IMR-90 (cell line): Measurements from ENCODE around the gene EBF3.

Experiments used
- CEBPB ChIP-seq: IDR thresholded peaks from 2 replicates; pipeline ENCODE4 v1.6.1; 2012; ENCODE audit warnings: low read depth, low read length, improper control_type of control experiment
- CHD1 ChIP-seq: IDR thresholded peaks from 2 replicates; pipeline ENCODE4 v1.6.1; 2012; ENCODE audit warnings: low read depth, low read length, improper control_type of control experiment
- CTCF ChIP-seq: conservative IDR thresholded peaks from 2 replicates; pipeline ENCODE4 v1.5.1; 2012; ENCODE audit warnings: mild to moderate bottlenecking, low read depth, low read length, improper control_type of control experiment
- ELK1 ChIP-seq: fragments of 150-350 bp; IDR thresholded peaks from 2 replicates; pipeline ENCODE4 v1.6.1; 2016; ENCODE audit warnings: low read depth, mild to moderate bottlenecking, low read length, moderate library complexity, borderline replicate concordance
- MAFK ChIP-seq: IDR thresholded peaks from 2 replicates; pipeline ENCODE4 v1.6.1; 2012; ENCODE audit warnings: low read depth, low read length, improper control_type of control experiment
- MAZ ChIP-seq: IDR thresholded peaks from 2 replicates; pipeline ENCODE4 v1.6.1; 2012; ENCODE audit warnings: low read depth, mild to moderate bottlenecking, low read length, improper control_type of control experiment, moderate library complexity, borderline replicate concordance
- MXI1 ChIP-seq: IDR thresholded peaks from 2 replicates; pipeline ENCODE4 v1.6.1; 2012; ENCODE audit warnings: low read depth, mild to moderate bottlenecking, low read length, moderate library complexity, borderline replicate concordance
- POLR2A ChIP-seq: IDR thresholded peaks from 2 replicates; pipeline ENCODE4 v1.6.1; 2012; ENCODE audit warnings: mild to moderate bottlenecking, low read depth, low read length
- RAD21 ChIP-seq: IDR thresholded peaks from 2 replicates; pipeline ENCODE4 v1.6.1; 2012; ENCODE audit warnings: low read length, improper control_type of control experiment
- SMC3 ChIP-seq: fragments of 150-350 bp; IDR thresholded peaks from 2 replicates; pipeline ENCODE4 v1.6.1; 2016; ENCODE audit warnings: low read depth, mild to moderate bottlenecking, antibody characterized with exemption, low read length, moderate library complexity
- USF2 ChIP-seq: fragments of 150-350 bp; IDR thresholded peaks from 2 replicates; pipeline ENCODE4 v1.6.1; 2017; ENCODE audit warnings: mild to moderate bottlenecking, antibody characterized with exemption, low read length, low read depth

GRCh38 chr10:129952378-129953118 is 11.5 kb downstream of the EBF3 start:
- TF ChIP-seq CTCF (no peak), MXI1 (no peak), RAD21 (no peak), CEBPB (no peak), POLR2A (no peak), USF2 (no peak), CHD1 (no peak), MAZ (no peak), SMC3 (no peak), ELK1 (no peak), MAFK (no peak)
